B cell (primary cell): Measurements from ENCODE around the gene GRID1. TPM values are rescaled to one million over a fixed set of nuclear protein-coding genes. Genes with fewer than 3 reads are reported as not detected.

ENCODE experiments used
- ATAC-seq: fragments of 200-7000 bp; cut with Tn5 transposase; one replicate; pipeline ENCODE4 v1.10.0; 2021; ENCODE audit warnings: low read depth, mild to moderate bottlenecking, moderate number of reproducible peaks, moderate library complexity
- CTCF ChIA-PET: fragments of 350-600 bp; sonication (Branson Sonifier 250); formaldehyde crosslinking; loops from one replicate; lab custom pipeline; 2021; ENCODE audit warnings: antibody characterized with exemption, inconsistent platforms; lab: Charles Lee
- POLR2A ChIA-PET: fragments of 350-600 bp; sonication (Branson Sonifier 250); formaldehyde crosslinking; loops from one replicate; lab custom pipeline; 2021; ENCODE audit warnings: antibody characterized with exemption; lab: Charles Lee
- DNase-seq: peaks from one replicate; pipeline ENCODE4 v3.0.0; 2013
- H2AFZ ChIP-seq: 2 replicates; pipeline ENCODE4 v1.6.1; 2012; ENCODE audit warnings: mild to moderate bottlenecking, low read depth, low read length; ENCODE audit not compliant: insufficient read depth, poor library complexity, severe bottlenecking
- H3K27ac ChIP-seq, 2 donors: 1 replicate in 1 of 2; 2 replicates in 1 of 2; pipeline ENCODE4 v1.5.1; 2012 to 2013; ENCODE audit warnings: low read length in 2 of 2, mild to moderate bottlenecking in 2 of 2, moderate library complexity in 1 of 2
- H3K27me3 ChIP-seq, 4 experiments: fragments of 200-600 bp in 1 of 4; sonication (generic) in 1 of 4; replicated peaks in 1 of 4; 1 replicate in 2 of 4; 2 replicates in 2 of 4; pipeline versions ENCODE4 v1.6.1 to v1.7.0; 2013 to 2016; ENCODE audit warnings: low read length in 3 of 4, mild to moderate bottlenecking in 2 of 4, mixed read lengths in 1 of 4, moderate library complexity in 1 of 4; ENCODE audit not compliant: insufficient read depth in 4 of 4, control insufficient read depth in 3 of 4; ENCODE audit errors: control extremely low read depth in 1 of 4
- H3K36me3 ChIP-seq, 2 experiments: replicated peaks in 1 of 2; 1 replicate in 1 of 2; 2 replicates in 1 of 2; pipeline versions ENCODE4 v1.6.1 to v1.7.1; 2013; ENCODE audit warnings: low read length in 1 of 2; ENCODE audit not compliant: insufficient read depth in 2 of 2, control insufficient read depth in 1 of 2; ENCODE audit errors: control extremely low read depth in 1 of 2, extremely low read depth in 1 of 2
- H3K4me1 ChIP-seq, 2 donors: fragments of 200-600 bp in 1 of 2; sonication (generic) in 1 of 2; 1 replicate in 1 of 2; 2 replicates in 1 of 2; pipeline versions ENCODE4 v1.5.1 to v1.6.1; 2013 to 2017; ENCODE audit warnings: low read length in 2 of 2; ENCODE audit not compliant: control insufficient read depth in 2 of 2, insufficient read depth in 2 of 2
- H3K4me2 ChIP-seq: replicated peaks from 2 replicates; pipeline ENCODE3; 2012; ENCODE audit warnings: mild to moderate bottlenecking, low read depth, low read length; ENCODE audit not compliant: poor library complexity, severe bottlenecking
- H3K4me3 ChIP-seq, 5 experiments: fragments of 200-600 bp in 1 of 5; sonication (generic) in 1 of 5; 1 replicate in 3 of 5; 2 replicates in 2 of 5; pipeline versions ENCODE4 v1.5.1 to v1.7.0; 2011 to 2016; ENCODE audit warnings: low read length in 4 of 5, mild to moderate bottlenecking in 4 of 5, low read depth in 2 of 5, control low read depth in 1 of 5, moderate library complexity in 1 of 5; ENCODE audit not compliant: insufficient read depth in 1 of 5; ENCODE audit errors: control extremely low read depth in 1 of 5, extremely low read depth in 1 of 5
- H3K79me2 ChIP-seq: fragments of 200-600 bp; sonication (generic); one replicate; pipeline ENCODE4 v1.6.0; 2016; ENCODE audit warnings: low read length; ENCODE audit not compliant: control insufficient read depth, insufficient read depth
- H3K9ac ChIP-seq: fragments of 200-600 bp; sonication (generic); 2 replicates; pipeline ENCODE4 v1.6.1; 2017; ENCODE audit warnings: mild to moderate bottlenecking, low read length, moderate library complexity
- H3K9me3 ChIP-seq, 3 donors: one replicate each; pipeline versions ENCODE4 v1.6.1 to v1.7.1; 2013; ENCODE audit warnings: low read length in 2 of 3; ENCODE audit not compliant: control insufficient read depth in 2 of 3, insufficient read depth in 1 of 3; ENCODE audit errors: control extremely low read depth in 1 of 3
- H4K20me1 ChIP-seq: 2 replicates; pipeline ENCODE4 v1.6.0; 2012; ENCODE audit warnings: mild to moderate bottlenecking, low read length; ENCODE audit not compliant: insufficient read depth, control insufficient read depth, poor library complexity, severe bottlenecking
- H3K27ac Mint-ChIP-seq: one replicate; pipeline ENCODE4 v1.8.0; 2021; ENCODE audit warnings: mixed read lengths
- H3K27me3 Mint-ChIP-seq: one replicate; pipeline ENCODE4 v1.8.0; 2021; ENCODE audit warnings: mixed read lengths
- H3K4me1 Mint-ChIP-seq: one replicate; pipeline ENCODE4 v1.8.0; 2021; ENCODE audit warnings: mixed read lengths
- H3K4me3 Mint-ChIP-seq: one replicate; pipeline ENCODE4 v1.8.0; 2021; ENCODE audit warnings: mixed read lengths
- H3K9me3 Mint-ChIP-seq: one replicate; pipeline ENCODE4 v1.8.0; 2022; ENCODE audit warnings: mixed read lengths; ENCODE audit not compliant: insufficient read depth
- CTCF ChIP-seq: fragments of 200-600 bp; IDR thresholded peaks from one replicate; pipeline ENCODE4 v1.8.0; 2022; ENCODE audit warnings: antibody characterized with exemption, mild to moderate bottlenecking
- EZH2 ChIP-seq: IDR thresholded peaks from 2 replicates; pipeline ENCODE4 v1.6.1; 2012; ENCODE audit warnings: borderline replicate concordance, low read depth, mild to moderate bottlenecking, moderate library complexity, low read length; ENCODE audit not compliant: insufficient read depth, poor library complexity, severe bottlenecking
- WGBS: methylation state at CpG from one replicate; pipeline ENCODE4 v1.1.5; 2013; ENCODE audit warnings: missing lambda C conversion rate; ENCODE audit not compliant: insufficient coverage; 5-methylcytosine and 5-hydroxymethylcytosine counted together
- intact Hi-C: fragments of 100-400 bp; cut with micrococcal nuclease; formaldehyde crosslinking; loops from one replicate; pipeline ENCODE4 v1.10.0; 2022
- polyA plus RNA-seq: library from polyadenylated mRNA; depleted of rRNA; stranded (reverse); fragments of >200 nt; gene quantifications from 2 replicates; pipeline ENCODE4 v1.2.3, GENCODE V29; 2012
- total RNA-seq, 2 donors: library from RNA; stranded (reverse); fragments of 120-200 nt in 1 of 2; gene quantifications; 1 replicate in 1 of 2; 2 replicates in 1 of 2; pipeline versions ENCODE4 v1.2.3 to v1.2.4, GENCODE V29; 2013 to 2022

GRID1 gene
- total and polyA plus RNA-seq, 2 donors (not counting 1 experiment from before 2014, with no cell fraction given), result not detected

GRCh38 chr10:85874208-85874607, 492.4 kb downstream of the GRID1 start:
- H3K4me1 Mint-ChIP-seq, result peaks cover 11% of the 10 kb centered on the region
- Histone ChIP-seq H3K9ac (no peak overlapping the region), H3K4me1 (peaks cover 0 to 8% of the 10 kb centered on the region in 2 donors), H4K20me1 (no peaks in the 10 kb centered on the region), H2AFZ (no peak overlapping the region), H3K27ac (no peak overlapping the region), H3K4me2 (no peak overlapping the region), H3K9me3 (peaks cover 3 to 20% (median 3%) of the 10 kb centered on the region in 3 donors), H3K36me3 (no peaks in the 10 kb centered on the region), H3K4me3 (no peak overlapping the region), H3K27me3 (peaks cover 0 to 24% (median 10%) of the 10 kb centered on the region in 4 experiments), H3K79me2 (no peaks in the 10 kb centered on the region)
- intact Hi-C loops, result no loop called here
- peaks cover 5% of the 10 kb centered on the region for H3K9me3 Mint-ChIP-seq
- no peak for ATAC-seq
- ChIA-PET CTCF (no interaction called here), POLR2A (no interaction called here)
- DNase-seq, result no peak
- H3K4me3 Mint-ChIP-seq, result no peak overlapping the region
- no peak overlapping the region for H3K27ac Mint-ChIP-seq
- TF ChIP-seq CTCF, result no peak
- TF ChIP-seq EZH2, result no peak
- peaks cover 55% of the 10 kb centered on the region for H3K27me3 Mint-ChIP-seq

GRCh38 chr10:85873063-85873462, 493.5 kb downstream of the GRID1 start:
- H3K9me3 Mint-ChIP-seq, result peaks cover 5% of the 10 kb centered on the region
- peaks cover 3 to 22% (median 3%) of the 10 kb centered on the region in 3 donors for H3K9me3 ChIP-seq
- H4K20me1 ChIP-seq, result no peaks in the 10 kb centered on the region
- no peak overlapping the region for H3K27ac Mint-ChIP-seq
- WGBS, result 92% methylated on average over 2 of the region's 3 CpGs
- no peaks in the 10 kb centered on the region for H3K36me3 ChIP-seq
- H3K27me3 Mint-ChIP-seq, result peaks cover 59% of the 10 kb centered on the region
- TF ChIP-seq CTCF (no peak), EZH2 (no peak)
- CTCF ChIA-PET, result no interaction called here
- POLR2A ChIA-PET, result no interaction called here
- no peak overlapping the region for H3K9ac ChIP-seq
- peaks cover 0 to 8% of the 10 kb centered on the region in 2 donors for H3K4me1 ChIP-seq
- no peak overlapping the region for H2AFZ ChIP-seq
- H3K4me3 Mint-ChIP-seq, result no peak overlapping the region
- peaks cover 0 to 24% (median 10%) of the 10 kb centered on the region in 4 experiments for H3K27me3 ChIP-seq
- intact Hi-C loops, result no loop called here
- H3K4me1 Mint-ChIP-seq, result peaks cover 11% of the 10 kb centered on the region
- ATAC-seq (no peak), DNase-seq (no peak)
- no peak overlapping the region for H3K4me2 ChIP-seq
- no peak overlapping the region for H3K4me3 ChIP-seq
- H3K79me2 ChIP-seq, result no peaks in the 10 kb centered on the region
- H3K27ac ChIP-seq, result no peak overlapping the region
